ENCODE measurements around the gene TNFRSF25.
"Not testable (repeated sequence)": the region's sequence is repeated elsewhere in the genome, so short reads cannot be mapped to it uniquely, and the experiment has no call there.

The TNFRSF25 gene

DNA sequence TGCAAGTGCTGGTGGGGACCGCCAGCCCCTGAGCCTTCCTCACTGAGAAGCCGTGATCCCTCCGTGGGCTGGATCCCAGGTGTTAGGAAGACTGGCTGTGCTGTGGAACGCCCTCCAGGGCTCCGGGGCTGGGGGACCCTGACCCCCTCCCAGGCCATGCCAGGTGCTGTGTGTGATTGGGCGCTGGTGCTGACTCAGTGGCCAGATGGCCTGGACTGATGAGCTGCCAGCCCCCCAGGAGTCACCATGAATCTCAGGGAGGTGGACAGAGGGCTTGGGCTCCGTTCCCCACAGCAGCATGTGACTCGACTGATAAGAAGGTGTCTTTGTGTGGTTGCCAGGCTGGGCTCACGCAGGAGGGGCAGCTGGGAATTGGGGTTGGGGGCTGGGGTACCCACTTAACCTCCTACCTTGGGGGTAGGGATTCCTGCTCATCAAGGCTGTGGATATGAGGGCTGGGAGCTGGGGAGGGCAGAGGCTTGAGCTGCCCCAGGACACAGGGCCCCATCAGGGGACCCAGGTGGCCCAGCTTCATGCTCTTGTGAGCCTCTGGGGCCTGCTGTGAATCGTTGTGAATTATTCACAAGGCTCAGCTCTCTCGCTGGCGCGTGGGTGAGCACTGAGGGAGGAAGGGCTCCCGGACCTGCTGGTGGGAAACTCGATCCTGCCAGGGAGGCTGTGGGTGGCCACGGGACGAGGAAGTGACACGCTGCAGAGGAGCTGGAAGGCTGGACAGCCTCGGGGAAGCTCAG, 36.1 kb downstream of the TNFRSF25 start:
- not testable (repeated sequence) for DNase-seq

DNA sequence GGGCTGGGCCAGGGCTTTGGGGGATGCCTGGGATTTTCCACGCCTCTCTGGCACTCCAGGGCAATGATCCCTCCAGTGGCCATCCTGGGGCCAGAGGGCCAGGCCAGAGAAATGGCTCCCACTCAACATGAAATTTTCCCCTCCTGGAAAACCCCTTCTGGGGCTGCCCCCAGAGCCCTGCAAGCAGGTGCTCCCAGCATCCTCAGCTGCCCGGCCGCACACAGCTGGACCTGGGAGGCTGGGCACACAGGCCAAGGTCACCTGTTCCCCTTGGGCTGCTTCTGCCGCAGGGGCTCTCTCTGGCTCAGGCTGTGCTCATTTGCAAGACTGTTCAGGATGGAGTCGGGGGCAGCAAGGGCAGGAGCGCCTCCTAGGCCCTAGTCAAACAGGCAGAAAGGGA, 37.5 kb downstream of the TNFRSF25 start:
- not testable (repeated sequence) for DNase-seq

GRCh38 chr1:6427441-6428390, 38.3 kb downstream of the TNFRSF25 start:
- DNase-seq: no peak

DNA sequence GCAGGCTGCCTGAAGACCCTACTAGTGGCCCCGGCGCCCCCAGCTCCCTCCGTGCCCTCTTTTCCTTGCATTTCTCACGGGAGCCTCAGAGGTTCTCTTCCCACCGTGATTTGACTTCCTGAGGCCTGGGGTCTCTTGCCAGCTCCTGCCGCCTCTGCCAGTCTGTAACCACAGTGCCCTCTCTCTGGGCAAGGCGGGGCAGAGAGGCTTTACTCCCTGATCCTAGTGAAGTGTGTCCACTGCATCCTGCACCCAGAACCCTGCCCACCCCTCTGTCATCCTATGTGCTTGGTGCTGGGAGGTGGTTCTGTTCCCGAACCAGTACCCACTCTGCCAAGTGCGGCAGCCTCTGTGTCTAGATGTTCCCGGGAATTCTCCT, 39.0 kb downstream of the TNFRSF25 start:
- DNase-seq: no peak

- DNase-seq: no peak
Observed at GRCh38 chr1:6426277-6426971, 39.5 kb downstream of the TNFRSF25 start.

DNA sequence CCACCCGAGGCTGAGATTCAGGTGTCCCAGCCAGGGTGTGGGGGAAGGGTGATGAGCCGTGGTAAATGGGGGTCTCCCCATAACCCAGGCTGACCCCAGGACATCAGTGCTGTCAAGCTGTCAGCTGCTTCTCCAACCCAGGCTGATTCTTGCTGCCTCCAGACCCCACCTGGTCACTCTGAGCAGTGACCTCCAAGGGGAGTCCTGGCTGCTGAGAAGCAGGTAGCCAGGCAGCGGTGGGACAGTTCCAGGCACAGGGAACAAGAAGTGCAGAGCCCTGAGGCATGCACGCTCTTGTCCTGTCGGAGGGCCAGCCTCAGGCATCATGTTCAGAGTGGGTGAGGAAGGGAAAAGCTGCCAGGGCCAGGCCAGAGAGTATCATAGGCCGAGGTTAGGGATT, 40.3 kb downstream of the TNFRSF25 start:
- DNase-seq: no peak

- no peak for DNase-seq
Observed at GRCh38 chr1:6424619-6425593, 41.1 kb downstream of the TNFRSF25 start, which contains the start of gene ESPN. TSS of gene ESPN (plus strand) at chr1:6424776. CDS start at chr1:6424956, 180 bp downstream.

DNA sequence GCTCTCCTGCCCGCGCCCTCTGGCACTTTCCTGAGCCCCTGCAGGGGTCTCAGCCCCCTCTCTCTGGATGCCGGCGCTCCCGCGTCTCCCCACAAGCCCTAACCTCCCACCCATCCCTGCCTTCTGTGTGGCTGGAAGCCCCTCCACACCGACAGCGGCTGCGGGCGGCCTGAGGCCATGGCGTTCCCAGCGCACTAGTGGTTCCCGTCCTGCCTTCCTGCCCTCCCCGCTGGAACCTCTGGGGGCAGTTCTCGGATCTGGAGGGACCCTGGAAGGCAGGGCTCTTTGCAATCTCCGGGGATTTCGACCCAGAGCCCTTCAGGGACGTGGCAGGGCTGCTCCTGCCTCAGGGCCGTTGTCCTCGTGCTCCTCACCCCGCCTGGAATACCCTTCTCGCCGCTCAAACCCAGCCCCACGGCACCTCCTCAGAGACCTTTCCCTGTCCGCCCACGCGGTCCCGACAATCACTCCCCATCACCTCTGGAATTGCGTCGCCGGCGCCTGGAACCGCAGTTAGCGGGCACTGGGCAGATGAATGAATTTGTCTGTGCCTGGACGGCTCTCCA, 41.9 kb downstream of the TNFRSF25 start:
- DNase-seq: no peak

DNA sequence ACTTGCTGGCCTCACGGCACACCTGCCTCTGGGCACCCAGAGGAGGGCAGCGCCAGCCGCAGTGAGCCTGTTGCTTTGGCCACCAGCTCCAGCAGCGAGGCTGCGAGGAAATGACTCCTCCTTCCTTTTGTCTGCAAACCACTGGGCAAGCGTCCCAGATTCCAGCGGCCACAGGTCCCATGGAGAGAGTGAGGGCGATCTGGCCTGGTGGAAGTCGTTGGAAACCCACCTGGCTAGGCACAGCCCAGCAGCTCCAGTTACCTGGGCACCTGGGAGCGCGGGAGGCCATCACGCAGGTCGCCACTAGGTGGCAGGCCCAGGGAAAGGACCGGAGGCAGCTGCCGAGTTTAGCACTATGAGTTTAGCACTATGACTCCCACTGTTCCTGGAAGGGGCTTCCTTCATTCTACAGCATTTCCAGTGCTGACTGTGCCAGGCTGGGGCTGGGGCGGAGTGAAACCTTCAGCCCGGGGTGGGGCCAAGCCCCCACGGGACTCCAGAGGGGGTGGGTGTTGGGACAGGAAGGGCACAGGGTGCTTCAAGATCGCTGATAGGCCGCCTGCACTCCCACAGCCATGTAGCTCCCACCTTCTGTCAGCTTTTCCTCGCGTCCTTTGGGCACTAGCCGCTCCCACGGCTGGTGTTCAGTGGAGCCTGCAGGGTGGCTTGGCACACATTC, 42.5 kb downstream of the TNFRSF25 start:
- peak; percentile 60 for DNase-seq

DNA sequence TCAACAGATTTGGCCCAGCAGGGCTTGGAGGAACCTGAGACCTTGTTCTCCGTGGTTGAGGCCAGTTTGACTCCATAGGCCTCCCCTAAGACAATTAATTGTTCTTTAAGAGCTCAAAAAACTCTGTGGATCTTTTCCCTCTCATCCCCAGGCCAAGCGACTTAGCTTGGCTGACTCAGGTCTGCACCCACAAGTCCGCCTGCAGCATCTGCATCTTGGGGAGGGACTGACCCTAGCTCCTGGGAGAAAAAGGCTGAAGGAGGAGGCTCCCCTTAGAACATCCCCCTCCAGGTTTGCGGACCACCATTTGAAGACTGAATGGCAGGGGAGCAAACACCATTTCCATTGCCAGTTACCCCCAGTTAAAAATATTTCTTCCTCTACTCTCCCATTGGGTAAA, 44.7 kb downstream of the TNFRSF25 start:
- DNase-seq: no peak

GRCh38 chr1:6420454-6421042, 45.4 kb downstream of the TNFRSF25 start:
- DNase-seq: no peak

- DNase-seq: no peak
Observed at GRCh38 chr1:6419804-6420453, 46.0 kb downstream of the TNFRSF25 start, which contains the start of gene HES2. TSS of gene HES2 (minus strand) at chr1:6419919. CDS start at chr1:6419820, 99 bp downstream.

DNA sequence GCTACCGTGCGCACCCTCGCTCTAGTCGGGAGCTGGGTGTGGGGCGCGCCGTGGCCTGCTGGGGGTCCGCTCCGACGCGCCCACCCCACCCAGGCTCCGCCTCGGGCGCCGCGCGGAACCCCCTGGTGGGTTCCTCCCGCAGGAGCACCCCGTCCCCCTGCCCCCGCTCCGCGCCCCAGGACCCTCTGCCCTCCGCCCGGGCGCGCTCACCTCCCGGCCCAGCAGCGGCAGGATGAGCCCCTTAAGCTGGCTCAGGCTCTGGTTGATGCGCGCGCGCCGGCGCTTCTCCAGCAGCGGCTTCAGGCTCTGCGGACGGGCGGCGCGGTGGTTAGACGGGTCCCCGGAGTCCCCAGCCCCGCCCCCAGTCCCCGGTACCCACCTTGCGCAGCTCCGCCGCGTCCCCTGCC, 46.6 kb downstream of the TNFRSF25 start:
- DNase-seq: no peak

GRCh38 chr1:6418668-6419396, 47.1 kb downstream of the TNFRSF25 start:
- no peak for DNase-seq

DNA sequence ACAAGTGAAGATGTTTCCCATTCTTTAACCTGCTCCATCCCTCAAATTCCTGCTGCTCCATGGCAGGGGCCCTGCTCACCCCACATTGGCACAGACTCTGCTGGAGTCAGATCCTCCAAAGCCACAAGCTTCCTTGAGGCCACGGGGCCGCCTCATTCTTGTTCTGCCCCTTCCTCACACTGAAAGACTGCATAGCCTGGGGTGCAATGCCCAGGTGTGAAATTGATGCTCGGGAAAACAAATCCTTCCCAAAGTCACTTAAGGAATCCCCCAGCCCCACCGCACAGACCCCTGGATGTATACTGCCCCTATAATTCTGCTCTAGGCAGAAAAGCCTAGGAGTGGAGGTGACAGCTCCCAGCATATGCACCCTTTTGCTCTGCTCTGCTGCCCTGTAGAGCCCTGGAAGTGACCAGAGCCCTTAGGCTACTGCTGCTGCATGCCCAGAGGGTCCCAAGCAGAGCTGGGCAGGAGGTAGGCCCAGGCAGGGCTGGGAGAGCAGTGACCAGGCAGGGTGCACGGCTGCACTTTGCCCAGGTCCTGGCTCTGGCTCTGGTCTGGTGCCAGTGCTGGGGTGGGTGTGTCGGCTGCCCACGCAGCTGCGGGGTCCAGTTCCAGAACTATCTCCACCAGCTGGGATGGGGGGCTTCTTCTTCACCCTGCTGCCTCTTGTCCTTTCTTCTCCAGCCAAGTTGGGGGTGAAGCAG, 47.9 kb downstream of the TNFRSF25 start:
- no peak for DNase-seq

- no peak for DNase-seq
Observed at GRCh38 chr1:6416906-6417305, 49.1 kb downstream of the TNFRSF25 start.

DNA sequence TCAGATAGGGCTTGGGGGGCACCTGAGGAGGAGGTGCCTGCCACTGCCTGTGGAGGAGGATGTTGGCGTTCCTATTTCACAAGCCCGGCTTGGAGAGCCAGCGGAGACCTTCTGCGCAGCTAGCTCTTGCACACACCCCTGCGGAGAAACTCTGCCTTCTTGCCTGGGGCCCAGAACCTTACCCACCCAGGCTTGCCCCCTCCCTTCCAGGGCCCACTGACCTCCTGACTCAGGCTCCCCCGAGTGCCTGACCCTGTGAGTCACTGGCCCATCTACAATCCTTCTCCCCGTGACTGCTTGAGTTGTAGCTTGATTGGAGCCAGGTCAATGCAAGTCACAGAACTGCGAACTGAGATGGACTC, 49.7 kb downstream of the TNFRSF25 start:
- DNase-seq: no peak

GRCh38 chr1:6414881-6415626, 50.9 kb downstream of the TNFRSF25 start:
- no peak for DNase-seq

Data from central memory CD4-positive, alpha-beta T cell (primary cell).